Duodenal mucosa (tissue), 2 donors: ENCODE measurements around the gene PSG7.
"Not testable (repeated sequence)": the region's sequence is repeated elsewhere in the genome, so short reads cannot be mapped to it uniquely, and the experiment has no call there.

Source experiments
- H3K27ac ChIP-seq: one replicate; pipeline ENCODE4 v1.7.0; 2013; ENCODE audit warnings: low read depth, low read length
- H3K27me3 ChIP-seq, 2 donors: one replicate each; pipeline ENCODE4 v1.7.0; 2013; ENCODE audit warnings: low read length in 2 of 2, control low read depth in 1 of 2; ENCODE audit not compliant: insufficient read depth in 2 of 2, control insufficient read depth in 1 of 2
- H3K36me3 ChIP-seq, 2 donors: one replicate each; pipeline ENCODE4 v1.7.0; 2013; ENCODE audit warnings: low read length in 2 of 2, control low read depth in 1 of 2; ENCODE audit not compliant: insufficient read depth in 2 of 2, control insufficient read depth in 1 of 2
- H3K4me1 ChIP-seq, 2 donors: one replicate each; pipeline ENCODE4 v1.7.0; 2013; ENCODE audit warnings: low read length in 2 of 2, control low read depth in 1 of 2; ENCODE audit not compliant: insufficient read depth in 2 of 2, control insufficient read depth in 1 of 2
- H3K4me3 ChIP-seq, 2 donors: one replicate each; pipeline ENCODE4 v1.7.0; 2013; ENCODE audit warnings: low read length in 2 of 2, low read depth in 1 of 2
- H3K9ac ChIP-seq, 2 donors: one replicate each; pipeline ENCODE4 v1.7.0; 2013; ENCODE audit warnings: low read length in 2 of 2, low read depth in 1 of 2
- H3K9me3 ChIP-seq, 2 donors: one replicate each; pipeline ENCODE4 v1.7.0; 2013; ENCODE audit warnings: low read length in 2 of 2, control low read depth in 1 of 2; ENCODE audit not compliant: control insufficient read depth in 1 of 2

PSG7 gene

GRCh38 chr19:42917634-42918033, 19.4 kb downstream of the PSG7 start, which contains the start of gene PSG6:
TSS of gene PSG6 (minus strand) at chr19:42917894. CDS start at chr19:42917792, 102 bp downstream.
- not testable (repeated sequence) for H3K36me3 ChIP-seq, H3K27ac ChIP-seq, H3K27me3 ChIP-seq, H3K9me3 ChIP-seq, H3K9ac ChIP-seq, H3K4me3 ChIP-seq, H3K4me1 ChIP-seq

- H3K27ac ChIP-seq, H3K9ac ChIP-seq, H3K27me3 ChIP-seq, H3K4me1 ChIP-seq, H3K4me3 ChIP-seq, H3K36me3 ChIP-seq, H3K9me3 ChIP-seq: not testable (repeated sequence)
Measured at GRCh38 chr19:42916931-42917330, 20.1 kb downstream of the PSG7 start.

GRCh38 chr19:42913516-42913915, 23.5 kb downstream of the PSG7 start:
- H3K36me3 ChIP-seq, H3K27me3 ChIP-seq: not testable (repeated sequence)

GRCh38 chr19:42912941-42913340, 24.1 kb downstream of the PSG7 start:
- H3K27ac ChIP-seq, H3K9me3 ChIP-seq, H3K4me1 ChIP-seq, H3K9ac ChIP-seq, H3K27me3 ChIP-seq, H3K4me3 ChIP-seq, H3K36me3 ChIP-seq: not testable (repeated sequence)

More at GRCh38 chr19:42913516-42913915, 23.5 kb downstream of the PSG7 start:
- H3K9ac ChIP-seq, H3K4me1 ChIP-seq, H3K27ac ChIP-seq, H3K9me3 ChIP-seq, H3K4me3 ChIP-seq: not testable (repeated sequence)

- not testable (repeated sequence) for H3K9ac ChIP-seq, H3K9me3 ChIP-seq, H3K27ac ChIP-seq, H3K4me1 ChIP-seq, H3K27me3 ChIP-seq, H3K4me3 ChIP-seq, H3K36me3 ChIP-seq
Measured at GRCh38 chr19:42911731-42912130, 25.3 kb downstream of the PSG7 start.

- not testable (repeated sequence) for H3K27me3 ChIP-seq, H3K4me3 ChIP-seq, H3K36me3 ChIP-seq, H3K9me3 ChIP-seq, H3K4me1 ChIP-seq, H3K9ac ChIP-seq, H3K27ac ChIP-seq
Measured at GRCh38 chr19:42906162-42906561, 30.8 kb downstream of the PSG7 start.

GRCh38 chr19:42900561-42900960, 36.4 kb downstream of the PSG7 start:
- H3K36me3 ChIP-seq, H3K4me3 ChIP-seq, H3K27me3 ChIP-seq, H3K9me3 ChIP-seq, H3K4me1 ChIP-seq, H3K27ac ChIP-seq, H3K9ac ChIP-seq: not testable (repeated sequence)

- H3K36me3 ChIP-seq, result not testable (repeated sequence)
Measured at GRCh38 chr19:42899674-42900073, 37.3 kb downstream of the PSG7 start.

GRCh38 chr19:42899110-42899509, 37.9 kb downstream of the PSG7 start:
- not testable (repeated sequence) for H3K4me1 ChIP-seq, H3K27me3 ChIP-seq, H3K27ac ChIP-seq, H3K4me3 ChIP-seq, H3K9me3 ChIP-seq, H3K9ac ChIP-seq, H3K36me3 ChIP-seq

More at GRCh38 chr19:42899674-42900073, 37.3 kb downstream of the PSG7 start:
- not testable (repeated sequence) for H3K4me1 ChIP-seq, H3K4me3 ChIP-seq, H3K27me3 ChIP-seq, H3K9me3 ChIP-seq, H3K27ac ChIP-seq, H3K9ac ChIP-seq

- H3K4me1 ChIP-seq, H3K27ac ChIP-seq, H3K36me3 ChIP-seq, H3K4me3 ChIP-seq, H3K27me3 ChIP-seq, H3K9me3 ChIP-seq, H3K9ac ChIP-seq: not testable (repeated sequence)
Measured at GRCh38 chr19:42898656-42899055, 38.4 kb downstream of the PSG7 start.

- not testable (repeated sequence) for H3K27ac ChIP-seq, H3K4me3 ChIP-seq, H3K4me1 ChIP-seq, H3K9ac ChIP-seq, H3K27me3 ChIP-seq, H3K36me3 ChIP-seq, H3K9me3 ChIP-seq
Measured at GRCh38 chr19:42897729-42898128, 39.3 kb downstream of the PSG7 start.
